ENCODE results near the gene LRP1B.
"Not testable (repeated sequence)": the region's sequence is repeated elsewhere in the genome, so short reads cannot be mapped to it uniquely, and the experiment has no call there.

LRP1B gene

DNA sequence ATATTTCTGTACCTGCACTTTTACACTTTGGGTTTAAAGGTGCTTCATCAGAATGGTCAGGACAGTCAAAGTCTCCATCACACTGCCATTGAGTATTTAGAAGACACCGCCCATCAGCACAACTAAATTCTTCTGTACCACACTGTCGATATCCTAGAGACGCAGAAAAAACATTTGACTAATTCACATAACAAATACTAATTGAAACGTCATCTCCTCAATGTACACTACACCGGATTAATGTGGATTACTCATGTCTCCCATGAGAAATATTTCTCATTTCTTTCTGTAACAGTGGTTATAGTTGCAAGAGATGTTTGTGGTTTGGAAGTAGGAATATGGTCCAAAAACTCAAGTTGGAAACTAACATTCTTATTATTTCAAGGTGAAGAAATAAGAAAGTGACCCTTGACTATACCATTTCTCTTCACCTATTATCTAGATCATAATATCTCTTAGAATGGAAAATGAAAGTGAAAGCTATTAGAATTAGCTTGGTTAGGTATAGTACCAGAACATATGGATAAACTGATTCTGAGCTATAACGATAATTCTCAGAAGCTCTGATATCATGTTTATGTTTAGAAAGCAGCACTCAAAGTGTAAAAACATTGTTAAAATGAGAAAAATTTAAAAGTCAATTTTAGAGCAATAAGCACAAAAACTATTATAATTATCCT lies 1627.7 kb downstream of the LRP1B start:
- no peak for DNase-seq (ENCODE audit: low read depth in 1 of 2, low spot score in 1 of 2)

DNA sequence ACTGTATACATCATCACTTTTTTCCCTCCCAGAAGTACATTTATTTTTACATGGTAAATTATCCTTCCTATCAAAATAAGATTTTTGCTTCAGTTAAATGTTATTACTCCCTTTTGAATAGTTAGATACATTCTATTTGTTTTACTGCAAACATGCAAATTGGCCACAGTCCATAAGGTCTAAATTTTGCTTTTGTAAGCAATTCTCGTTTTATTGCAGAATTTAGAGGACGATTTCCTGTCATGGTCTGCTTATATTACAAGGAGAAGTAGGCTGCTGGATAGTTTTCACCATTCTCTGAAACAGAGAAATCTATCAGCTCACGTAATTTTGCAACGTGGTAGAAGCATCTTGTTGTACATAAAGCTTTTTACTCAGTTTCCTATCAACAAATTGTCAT lies 1632.5 kb downstream of the LRP1B start:
- no peak for DNase-seq (ENCODE audit: low read depth in 1 of 2, low spot score in 1 of 2)

GRCh38 chr2:140496714-140497113 lies 1634.1 kb downstream of the LRP1B start:
- no peak for DNase-seq (ENCODE audit: low read depth in 1 of 2, low spot score in 1 of 2)

DNA sequence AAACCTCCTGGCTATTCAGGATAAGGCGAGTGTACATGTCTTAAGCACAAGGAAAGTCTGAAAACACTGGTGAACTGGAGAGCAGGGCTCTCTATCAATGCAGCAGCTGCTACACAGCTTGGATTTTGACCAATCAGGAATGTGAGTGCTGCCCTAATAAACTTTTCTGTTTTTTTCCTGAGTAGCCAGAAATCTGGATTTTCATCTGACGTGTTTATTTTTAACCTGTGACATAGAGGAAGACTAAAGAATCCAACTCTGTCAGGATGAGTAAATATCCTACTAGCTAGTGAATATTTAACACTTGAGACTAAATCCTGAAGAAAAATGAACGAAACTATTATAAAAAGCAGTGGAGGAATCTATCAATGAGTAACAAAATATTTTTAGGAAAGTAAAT lies 1638.9 kb downstream of the LRP1B start:
- no peak for DNase-seq (ENCODE audit: low read depth in 1 of 2, low spot score in 1 of 2)

DNA sequence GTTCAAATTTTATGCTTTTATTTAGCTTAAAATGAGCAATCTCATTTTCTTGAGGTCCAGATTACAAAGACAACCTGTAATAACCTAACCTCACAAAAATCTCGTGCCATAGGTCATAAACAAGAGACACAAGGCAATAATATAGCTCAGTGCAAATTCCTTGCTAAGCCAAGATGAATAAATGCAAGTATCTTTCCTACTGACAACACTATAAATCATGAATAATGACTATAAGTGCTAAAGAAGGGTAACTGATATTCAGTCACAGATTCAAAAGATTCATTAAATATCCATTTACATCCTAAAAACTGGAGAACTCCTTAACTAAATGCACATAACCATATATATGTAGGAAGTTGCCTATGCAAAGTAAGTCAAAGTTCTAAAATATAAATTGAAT lies 1641.6 kb downstream of the LRP1B start:
- no peak for DNase-seq (ENCODE audit: low read depth in 1 of 2, low spot score in 1 of 2)

GRCh38 chr2:140481136-140481535 lies 1649.7 kb downstream of the LRP1B start:
- no peak for DNase-seq (ENCODE audit: low read depth in 1 of 2, low spot score in 1 of 2)

- no peak for DNase-seq (ENCODE audit: low read depth in 1 of 2, low spot score in 1 of 2)
Observed at GRCh38 chr2:140473851-140474250, 1657.0 kb downstream of the LRP1B start.

GRCh38 chr2:140472676-140473075 lies 1658.1 kb downstream of the LRP1B start:
- DNase-seq (ENCODE audit: low read depth in 1 of 2, low spot score in 1 of 2) = no peak

GRCh38 chr2:140465301-140465700 lies 1665.5 kb downstream of the LRP1B start:
- no peak for DNase-seq (ENCODE audit: low read depth in 1 of 2, low spot score in 1 of 2)

DNA sequence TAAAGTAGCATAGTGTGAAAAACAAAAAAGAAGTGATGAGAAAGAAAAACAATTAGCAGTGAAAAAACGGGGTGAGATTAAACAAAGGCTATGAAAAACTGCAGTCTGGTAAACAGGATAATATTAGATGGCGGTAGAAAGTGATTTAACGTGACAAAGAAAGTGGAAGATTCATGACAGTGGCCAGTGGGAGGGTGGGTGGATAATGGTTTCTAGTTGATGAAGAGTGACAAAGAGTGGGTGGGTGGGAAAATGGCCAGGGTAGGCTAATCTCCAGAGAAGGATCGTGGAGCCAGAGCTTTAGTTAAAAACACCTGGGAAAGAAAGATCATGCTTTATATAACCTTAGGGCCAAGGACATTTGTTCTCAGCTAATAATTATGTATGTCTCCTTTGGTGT lies 1667.8 kb downstream of the LRP1B start:
- no peak for DNase-seq (ENCODE audit: low read depth in 1 of 2, low spot score in 1 of 2)

DNA sequence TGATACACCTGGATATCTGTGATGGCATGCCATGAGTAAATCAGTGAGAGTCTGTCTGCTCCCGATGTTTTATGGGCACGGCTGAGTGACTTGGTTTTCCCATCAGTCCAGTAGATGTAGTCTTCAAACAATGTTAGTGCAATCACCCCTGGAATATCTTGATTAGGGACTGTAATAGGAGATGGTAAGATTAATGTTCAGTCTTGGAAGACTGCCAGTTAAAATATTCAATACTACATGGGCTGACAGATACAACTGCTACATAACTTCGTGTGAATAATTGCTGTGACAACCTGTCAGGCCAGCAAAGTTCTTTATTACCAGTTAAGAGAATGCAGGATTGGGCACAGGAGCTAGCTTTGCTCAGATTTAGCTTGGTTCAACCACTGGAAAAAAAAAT lies 1673.3 kb downstream of the LRP1B start:
- no peak for DNase-seq (ENCODE audit: low read depth in 1 of 2, low spot score in 1 of 2)

DNA sequence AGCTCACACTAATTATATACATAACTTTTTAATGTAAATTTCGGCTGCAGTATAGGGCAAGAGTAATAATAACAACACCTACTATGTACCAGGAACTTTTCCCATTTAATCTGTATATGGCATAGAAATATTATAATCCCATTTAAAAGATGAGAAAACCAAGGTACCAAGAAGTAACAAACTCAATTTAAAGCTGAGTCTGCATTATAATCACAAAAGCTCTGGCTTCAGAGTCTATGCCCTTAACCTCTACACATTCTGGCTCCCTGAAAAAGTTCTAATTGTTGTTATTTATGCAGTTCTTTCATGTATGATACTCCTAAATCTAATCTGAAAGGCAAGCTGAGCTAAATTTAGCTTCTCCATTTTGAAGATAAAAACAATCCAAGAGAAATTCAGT lies 1675.5 kb downstream of the LRP1B start:
- no peak for DNase-seq (ENCODE audit: low read depth in 1 of 2, low spot score in 1 of 2)

DNA sequence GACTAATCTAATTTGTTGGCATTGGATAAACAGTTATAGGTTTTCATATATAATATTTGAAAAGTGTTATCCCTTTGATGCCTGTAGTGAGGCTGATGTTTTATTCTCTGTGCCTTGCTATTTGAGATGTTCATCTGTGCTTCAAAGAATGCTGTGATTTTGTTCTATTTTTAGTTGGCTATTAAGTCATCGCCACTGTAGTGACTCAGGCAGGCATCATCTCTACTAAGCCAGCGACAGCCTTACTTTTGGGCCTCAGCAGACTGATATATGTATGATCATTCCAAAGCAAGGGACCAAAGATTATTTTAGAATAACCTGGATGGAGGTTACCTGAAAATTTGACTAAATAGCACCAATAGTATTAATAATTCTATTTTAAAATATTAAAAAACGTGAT lies 1676.1 kb downstream of the LRP1B start:
- no peak for DNase-seq (ENCODE audit: low read depth in 1 of 2, low spot score in 1 of 2)

- DNase-seq (ENCODE audit: low read depth in 1 of 2, low spot score in 1 of 2) = no peak
Observed at GRCh38 chr2:140451324-140451723, 1679.5 kb downstream of the LRP1B start.

DNA sequence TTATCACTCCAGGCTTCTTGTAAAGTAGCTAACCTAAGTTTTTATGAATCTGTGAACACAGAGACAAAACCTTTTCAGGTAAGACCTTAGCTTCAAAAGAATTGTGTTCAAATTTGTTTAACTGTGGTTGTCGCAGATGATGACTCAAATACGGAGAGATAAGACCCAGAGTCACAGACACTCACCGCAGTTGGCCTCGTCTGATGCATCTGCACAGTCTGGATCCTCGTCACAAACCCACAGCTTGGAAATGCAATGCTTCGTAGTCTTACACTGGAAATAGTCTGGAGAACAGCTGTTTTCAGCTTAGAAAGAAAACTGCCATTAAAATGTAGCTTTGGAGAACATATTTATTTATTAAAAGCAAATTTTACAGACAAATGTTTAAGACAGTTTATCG lies 1688.5 kb downstream of the LRP1B start:
- no peak for DNase-seq (ENCODE audit: low read depth in 1 of 2, low spot score in 1 of 2)

GRCh38 chr2:140440815-140441214 lies 1690.0 kb downstream of the LRP1B start:
- DNase-seq (ENCODE audit: low read depth in 1 of 2, low spot score in 1 of 2) = no peak

DNA sequence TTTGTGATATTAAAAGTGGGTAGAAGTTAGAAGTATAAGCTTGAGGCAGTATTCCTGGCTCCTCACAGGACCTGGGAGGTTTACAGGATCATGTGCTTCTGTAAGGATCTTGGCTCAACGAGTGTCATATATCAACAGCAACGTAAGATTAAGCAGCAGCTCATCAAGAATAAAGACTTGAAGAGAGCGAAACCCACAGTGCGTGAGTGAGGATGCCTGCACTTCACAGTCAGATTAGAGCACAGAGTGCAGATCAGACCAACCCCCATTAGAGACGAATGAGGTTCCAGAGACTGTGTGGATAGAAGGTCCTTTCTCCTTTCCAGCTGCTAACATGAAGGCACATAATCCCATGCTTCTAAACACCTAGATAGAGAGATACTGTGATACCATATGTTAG lies 1693.9 kb downstream of the LRP1B start:
- no peak for DNase-seq (ENCODE audit: low read depth in 1 of 2, low spot score in 1 of 2)

DNA sequence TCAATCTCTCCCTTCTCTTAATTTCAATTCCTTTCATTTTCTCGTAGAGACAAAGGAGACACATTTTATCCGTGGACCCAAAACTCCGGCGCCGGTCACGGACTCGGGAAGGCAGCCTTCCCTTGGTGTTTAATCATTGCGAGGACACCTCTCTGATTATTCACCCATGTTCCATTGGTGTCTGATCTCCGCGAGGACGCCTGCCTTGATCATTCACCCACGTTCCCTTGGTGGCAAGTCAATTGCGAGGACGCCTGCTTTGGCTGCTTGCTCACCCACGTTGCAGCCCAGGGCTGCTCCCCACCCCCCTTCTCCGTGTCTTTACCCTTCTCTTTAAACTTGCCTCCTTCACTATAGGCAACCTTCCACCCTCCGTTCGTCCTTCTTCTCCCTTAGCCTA lies 1703.8 kb downstream of the LRP1B start:
- not testable (repeated sequence) for DNase-seq (ENCODE audit: low read depth in 1 of 2, low spot score in 1 of 2)

- no peak for DNase-seq (ENCODE audit: low read depth in 1 of 2, low spot score in 1 of 2)
Observed at GRCh38 chr2:140424471-140424870, 1706.3 kb downstream of the LRP1B start.

- DNase-seq (ENCODE audit: low read depth in 1 of 2, low spot score in 1 of 2) = no peak
Observed at GRCh38 chr2:140422759-140423158, 1708.1 kb downstream of the LRP1B start.

GRCh38 chr2:140417504-140417903 lies 1713.3 kb downstream of the LRP1B start:
- DNase-seq (ENCODE audit: low read depth in 1 of 2, low spot score in 1 of 2) = no peak

DNA sequence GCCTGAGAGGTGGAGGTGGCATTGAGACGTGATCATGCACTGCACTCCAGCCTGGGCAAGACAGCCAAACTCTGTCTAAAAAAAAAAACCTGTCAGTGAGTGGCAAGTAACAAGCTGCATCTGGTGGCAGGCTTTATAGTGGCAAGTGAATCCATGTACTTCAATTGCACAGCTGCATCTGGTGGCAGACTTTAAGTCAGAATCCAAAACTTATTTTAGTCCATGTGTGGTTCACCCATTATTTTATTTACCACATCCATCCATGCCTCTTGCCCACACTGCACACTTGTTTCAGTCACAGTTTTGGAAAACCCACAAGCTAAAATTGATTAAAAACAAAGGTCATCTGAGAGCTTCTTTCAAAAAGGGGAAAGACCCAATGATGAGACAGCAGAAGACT lies 1714.2 kb downstream of the LRP1B start:
- no peak for DNase-seq (ENCODE audit: low read depth in 1 of 2, low spot score in 1 of 2)

- DNase-seq (ENCODE audit: low read depth in 1 of 2, low spot score in 1 of 2) = not testable (repeated sequence)
Observed at GRCh38 chr2:140415035-140415434, 1715.8 kb downstream of the LRP1B start.

DNA sequence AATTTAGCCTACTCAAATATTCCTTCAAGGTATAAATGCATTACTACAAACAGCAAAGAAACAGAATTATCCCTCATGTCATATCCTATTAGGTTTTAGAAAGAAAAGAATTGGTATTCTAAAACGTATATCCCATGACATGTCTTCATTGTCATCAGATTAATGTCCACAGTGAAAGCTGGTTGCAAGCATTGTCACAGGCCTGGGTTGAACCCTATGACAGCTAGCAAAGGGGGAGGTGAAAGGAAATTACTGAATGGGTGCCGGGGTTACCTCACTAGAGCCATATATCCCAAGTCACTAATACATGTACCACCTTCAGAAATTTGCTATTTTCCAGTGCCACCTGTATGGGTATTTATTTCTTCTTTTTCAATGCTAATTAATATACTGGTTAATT lies 1720.1 kb downstream of the LRP1B start:
- DNase-seq (ENCODE audit: low read depth in 1 of 2, low spot score in 1 of 2) = no peak
